ENCODE measurements around the gene FBLN1. TPM values are rescaled to one million over a fixed set of nuclear protein-coding genes. Genes with fewer than 3 reads are reported as not detected.

The FBLN1 gene
- total and polyA plus RNA-seq, 11 donors: 22.4 to 239 (median 44.7) TPM

GRCh38 chr22:45565171-45565570 lies 62.5 kb downstream of the FBLN1 start:
- intact Hi-C loops (cut with DNase I): no loop called here
- no peak for DNase-seq
- ATAC-seq: peak in 2 of 4 donors; percentile 13 to 21
- TF ChIP-seq POLR2A (IDR thresholded peaks at IDR 0.05): no peak
- Histone ChIP-seq H3K9me3 (peaks cover 0 to 8% (median 2%) of the 10 kb centered on the region in 12 donors), H3K27ac (peak overlapping the region in 1 of 12 donors; percentile 38), H3K4me1 (peaks cover 0 to 11% (median 0%) of the 10 kb centered on the region in 12 donors), H3K36me3 (peaks cover 0 to 15% (median 0%) of the 10 kb centered on the region in 9 donors), H3K4me3 (no peak overlapping the region), H3K27me3 (peaks cover 0 to 3% (median 0%) of the 10 kb centered on the region in 9 donors)
- 80 to 95% (median 82%) methylated on average over 2 of the region's 2 CpGs for WGBS, 4 donors

GRCh38 chr22:45565973-45566372 lies 63.3 kb downstream of the FBLN1 start:
- Histone ChIP-seq H3K9me3 (peaks cover 0 to 8% (median 2%) of the 10 kb centered on the region in 12 donors), H3K27me3 (peaks cover 0 to 3% (median 0%) of the 10 kb centered on the region in 9 donors), H3K4me1 (peaks cover 0 to 11% (median 0%) of the 10 kb centered on the region in 12 donors), H3K36me3 (peaks cover 0 to 15% (median 0%) of the 10 kb centered on the region in 9 donors), H3K4me3 (no peak overlapping the region), H3K27ac (no peak overlapping the region)
- ATAC-seq (no peak), DNase-seq (no peak)
- intact Hi-C loops (cut with DNase I): no loop called here
- 86 to 91% (median 90%) methylated on average over 7 of the region's 7 CpGs for WGBS, 4 donors
- TF ChIP-seq CTCF (IDR thresholded peaks at IDR 0.05): no peak
- no peak for TF ChIP-seq POLR2A (IDR thresholded peaks at IDR 0.05)

GRCh38 chr22:45568213-45568612 lies 65.5 kb downstream of the FBLN1 start:
- no peak overlapping the region for H3K4me3 ChIP-seq
- H3K36me3 ChIP-seq: peaks cover 0 to 7% (median 0%) of the 10 kb centered on the region in 9 donors
- DNase-seq (no peak), ATAC-seq (no peak)
- intact Hi-C loops (cut with DNase I): no loop called here
- TF ChIP-seq CTCF (IDR thresholded peaks at IDR 0.05) (no peak), POLR2A (IDR thresholded peaks at IDR 0.05) (no peak)
- peaks cover 0 to 11% (median 0%) of the 10 kb centered on the region in 12 donors for H3K4me1 ChIP-seq
- H3K27ac ChIP-seq: no peak overlapping the region
- H3K9me3 ChIP-seq: peaks cover 0 to 19% (median 4%) of the 10 kb centered on the region in 12 donors
- peaks cover 0 to 3% (median 0%) of the 10 kb centered on the region in 9 donors for H3K27me3 ChIP-seq

GRCh38 chr22:45571089-45571488 lies 68.4 kb downstream of the FBLN1 start:
- intact Hi-C loops (cut with DNase I): loop anchor here in 1 of 10 donors (10.0 kb wide), 1 partner anchor 294 kb away; no protein-coding TSS in a partner anchor

More at GRCh38 chr22:45571089-45571488, 68.4 kb downstream of the FBLN1 start:
- Histone ChIP-seq H3K27me3 (peaks cover 0 to 3% (median 0%) of the 10 kb centered on the region in 9 donors), H3K9me3 (peaks cover 0 to 19% (median 4%) of the 10 kb centered on the region in 12 donors), H3K27ac (no peak overlapping the region), H3K4me1 (no peaks in the 10 kb centered on the region), H3K4me3 (no peak overlapping the region), H3K36me3 (no peaks in the 10 kb centered on the region)
- ATAC-seq (no peak), DNase-seq (no peak)
- TF ChIP-seq CTCF (IDR thresholded peaks at IDR 0.05): no peak
- TF ChIP-seq POLR2A (IDR thresholded peaks at IDR 0.05): no peak
